MV-4-11 (cell line): ENCODE measurements around the gene SMIM45.
A peak's percentile ranks its signal among the peaks of the same experiment; 100 is the strongest.

Experiments
- DNase-seq: peaks from one replicate; lab custom pipeline; 2025; lab: John Stamatoyannopoulos, UW

Gene SMIM45

GRCh38 chr22:41915786-41916493 lies 36.0 kb upstream of the SMIM45 start:
- DNase-seq = no peak

GRCh38 chr22:41916745-41917358 lies 35.1 kb upstream of the SMIM45 start:
- DNase-seq = no peak

- no peak for DNase-seq
Observed at GRCh38 chr22:41917375-41917902, 34.5 kb upstream of the SMIM45 start.

GRCh38 chr22:41917903-41918791 lies 33.8 kb upstream of the SMIM45 start:
- peak; percentile 71 for DNase-seq

- DNase-seq = peak; percentile 99
Observed at GRCh38 chr22:41919357-41920224, 32.4 kb upstream of the SMIM45 start.

GRCh38 chr22:41920271-41920976 lies 31.5 kb upstream of the SMIM45 start:
- DNase-seq = peak; percentile 93

- no peak for DNase-seq
Observed at GRCh38 chr22:41922328-41922727, 29.6 kb upstream of the SMIM45 start.

- no peak for DNase-seq
Observed at GRCh38 chr22:41922940-41923594, 28.9 kb upstream of the SMIM45 start.

- no peak for DNase-seq
Observed at GRCh38 chr22:41923595-41924276, 28.2 kb upstream of the SMIM45 start.

GRCh38 chr22:41925783-41926460 lies 26.0 kb upstream of the SMIM45 start:
- peak; percentile 34 for DNase-seq

GRCh38 chr22:41927813-41928212 lies 24.1 kb upstream of the SMIM45 start:
- no peak for DNase-seq

GRCh38 chr22:41928593-41929417 lies 23.1 kb upstream of the SMIM45 start:
- no peak for DNase-seq

- DNase-seq = no peak
Observed at GRCh38 chr22:41929418-41929810, 22.5 kb upstream of the SMIM45 start.

GRCh38 chr22:41931701-41932269 lies 20.2 kb upstream of the SMIM45 start:
- DNase-seq = no peak

GRCh38 chr22:41932353-41932752 lies 19.6 kb upstream of the SMIM45 start:
- no peak for DNase-seq

- no peak for DNase-seq
Observed at GRCh38 chr22:41933411-41934177, 18.4 kb upstream of the SMIM45 start.
